BLaER1 (cell line): ENCODE results near the gene PPM1N.

Experiments used
- H3K27ac ChIP-seq: shearing (Covaris generic); formaldehyde crosslinking; 2 replicates; pipeline ENCODE4 v1.8.1; 2022
- H3K27me3 ChIP-seq: shearing (Covaris generic); formaldehyde crosslinking; 2 replicates; pipeline ENCODE4 v1.8.1; 2022
- H3K36me3 ChIP-seq: shearing (Covaris generic); formaldehyde crosslinking; 2 replicates; pipeline ENCODE4 v1.8.1; 2022
- H3K4me1 ChIP-seq: shearing (Covaris generic); formaldehyde crosslinking; 2 replicates; pipeline ENCODE4 v1.8.1; 2022
- H3K4me2 ChIP-seq: shearing (Covaris generic); formaldehyde crosslinking; 2 replicates; pipeline ENCODE4 v1.8.1; 2022
- H3K4me3 ChIP-seq: shearing (Covaris generic); formaldehyde crosslinking; 2 replicates; pipeline ENCODE4 v1.8.1; 2022
- H3K9ac ChIP-seq: shearing (Covaris generic); formaldehyde crosslinking; 2 replicates; pipeline ENCODE4 v1.8.1; 2022
- H3K9me3 ChIP-seq: shearing (Covaris generic); formaldehyde crosslinking; 2 replicates; pipeline ENCODE4 v1.8.1; 2022
- H4K20me1 ChIP-seq: shearing (Covaris generic); formaldehyde crosslinking; 2 replicates; pipeline ENCODE4 v1.8.1; 2022
- Cebpa-rat ChIP-seq: shearing (Covaris generic); IDR thresholded peaks from 2 replicates; pipeline ENCODE4 v1.8.1; 2022

The PPM1N gene

GRCh38 chr19:45498411-45499195, at the start of gene PPM1N:
PPM1N (plus strand) TSS chr19:45498443; CDS start chr19:45498473, 30 bp downstream.
- no peak within 1 kb of the TSS for H3K9ac ChIP-seq

GRCh38 chr19:45448887-45449299, 49.4 kb upstream of the PPM1N start:
- Histone ChIP-seq H3K27me3 (no peaks in the 10 kb centered on the region), H3K9ac (0 out of 2 replicates have a peak overlapping the region, but pooled peaks have one; percentile 54), H3K4me2 (peak overlapping the region; percentile 81), H3K36me3 (no peaks in the 10 kb centered on the region), H3K4me1 (peaks cover 65% of the 10 kb centered on the region), H3K9me3 (no peaks in the 10 kb centered on the region), H4K20me1 (no peaks in the 10 kb centered on the region), H3K27ac (no peak overlapping the region), H3K4me3 (no peak overlapping the region)
- no peak for TF ChIP-seq Cebpa-rat

More at GRCh38 chr19:45498411-45499195, at the start of gene PPM1N:
- Histone ChIP-seq H3K9me3 (no peaks in the 10 kb centered on the region), H3K36me3 (no peaks in the 10 kb centered on the region), H3K4me3 (peak within 1 kb of the TSS; percentile 77), H3K27me3 (peaks cover 60% of the 10 kb centered on the region), H3K4me2 (peak within 1 kb of the TSS; percentile 100), H4K20me1 (peaks cover 35% of the 10 kb centered on the region), H3K4me1 (peaks cover 50% of the 10 kb centered on the region), H3K27ac (no peak within 1 kb of the TSS)
- TF ChIP-seq Cebpa-rat: no peak

- Histone ChIP-seq H3K9ac (peak overlapping the region; percentile 54), H4K20me1 (no peaks in the 10 kb centered on the region), H3K27me3 (no peaks in the 10 kb centered on the region), H3K27ac (peak overlapping the region; percentile 63), H3K4me3 (peak overlapping the region; percentile 74), H3K4me2 (peak overlapping the region; percentile 81), H3K4me1 (peaks cover 69% of the 10 kb centered on the region), H3K9me3 (no peaks in the 10 kb centered on the region), H3K36me3 (no peaks in the 10 kb centered on the region)
- no peak for TF ChIP-seq Cebpa-rat
These were observed 48.3 kb upstream of the PPM1N start for GRCh38 chr19:45450012-45450333.

GRCh38 chr19:45451131-45451849, 47.0 kb upstream of the PPM1N start:
- H3K27me3 ChIP-seq: no peaks in the 10 kb centered on the region
- peak overlapping the region; percentile 56; the same call in 1 of the 2 replicates for H3K9ac ChIP-seq
- H3K4me1 ChIP-seq: peaks cover 76% of the 10 kb centered on the region
- no peak for TF ChIP-seq Cebpa-rat
- H3K36me3 ChIP-seq: no peaks in the 10 kb centered on the region
- H3K27ac ChIP-seq: no peak overlapping the region; the same call in 1 of the 2 replicates
- H3K4me3 ChIP-seq: peak overlapping the region; percentile 74
- H3K9me3 ChIP-seq: no peaks in the 10 kb centered on the region
- H4K20me1 ChIP-seq: no peaks in the 10 kb centered on the region
- peak overlapping the region; percentile 98 for H3K4me2 ChIP-seq

- H3K36me3 ChIP-seq: no peaks in the 10 kb centered on the region
- peaks cover 82% of the 10 kb centered on the region for H3K4me1 ChIP-seq
- no peak overlapping the region for H3K27ac ChIP-seq
- no peak overlapping the region for H3K9ac ChIP-seq
- no peak overlapping the region for H3K4me3 ChIP-seq
- no peaks in the 10 kb centered on the region for H3K9me3 ChIP-seq
- peak overlapping the region; percentile 98 for H3K4me2 ChIP-seq
- TF ChIP-seq Cebpa-rat: no peak
- H4K20me1 ChIP-seq: no peaks in the 10 kb centered on the region
- no peaks in the 10 kb centered on the region for H3K27me3 ChIP-seq
These were observed 46.3 kb upstream of the PPM1N start for GRCh38 chr19:45451850-45452387.

GRCh38 chr19:45455707-45456499, 42.3 kb upstream of the PPM1N start:
- Histone ChIP-seq H4K20me1 (no peaks in the 10 kb centered on the region), H3K4me3 (peak overlapping the region; percentile 42), H3K36me3 (no peaks in the 10 kb centered on the region), H3K9ac (peak overlapping the region; percentile 45; the same call in 1 of the 2 replicates), H3K9me3 (no peaks in the 10 kb centered on the region), H3K4me1 (peaks cover 93% of the 10 kb centered on the region), H3K4me2 (peak overlapping the region; percentile 90), H3K27ac (peak overlapping the region; percentile 72), H3K27me3 (no peaks in the 10 kb centered on the region)
- no peak for TF ChIP-seq Cebpa-rat

GRCh38 chr19:45456500-45456815, 41.8 kb upstream of the PPM1N start:
- H3K9me3 ChIP-seq: no peaks in the 10 kb centered on the region
- peak overlapping the region; percentile 90 for H3K4me2 ChIP-seq
- peak overlapping the region; percentile 72; the same call in 1 of the 2 replicates for H3K27ac ChIP-seq
- H3K9ac ChIP-seq: peak overlapping the region; percentile 45; the same call in 1 of the 2 replicates
- H3K36me3 ChIP-seq: no peaks in the 10 kb centered on the region
- no peaks in the 10 kb centered on the region for H4K20me1 ChIP-seq
- no peak for TF ChIP-seq Cebpa-rat
- H3K4me3 ChIP-seq: peak overlapping the region; percentile 42; the same call in 1 of the 2 replicates
- peaks cover 93% of the 10 kb centered on the region for H3K4me1 ChIP-seq
- H3K27me3 ChIP-seq: no peaks in the 10 kb centered on the region

GRCh38 chr19:45457776-45458175, 40.5 kb upstream of the PPM1N start:
- Histone ChIP-seq H3K27me3 (no peaks in the 10 kb centered on the region), H3K9me3 (no peaks in the 10 kb centered on the region), H3K27ac (no peak overlapping the region), H3K9ac (no peak overlapping the region), H3K4me3 (no peak overlapping the region), H4K20me1 (no peaks in the 10 kb centered on the region), H3K36me3 (no peaks in the 10 kb centered on the region), H3K4me2 (no peak overlapping the region), H3K4me1 (peaks cover 93% of the 10 kb centered on the region)
- TF ChIP-seq Cebpa-rat: no peak

GRCh38 chr19:45460807-45461347, 37.4 kb upstream of the PPM1N start:
- no peak overlapping the region for H3K4me3 ChIP-seq
- peak overlapping the region; percentile 69 for H3K4me2 ChIP-seq
- H3K9ac ChIP-seq: no peak overlapping the region
- H4K20me1 ChIP-seq: no peaks in the 10 kb centered on the region
- no peaks in the 10 kb centered on the region for H3K36me3 ChIP-seq
- H3K9me3 ChIP-seq: no peaks in the 10 kb centered on the region
- peaks cover 73% of the 10 kb centered on the region for H3K4me1 ChIP-seq
- no peaks in the 10 kb centered on the region for H3K27me3 ChIP-seq
- TF ChIP-seq Cebpa-rat: no peak
- H3K27ac ChIP-seq: peak overlapping the region; percentile 59
